Esophagus squamous epithelium (tissue), 4 donors: ENCODE data around the gene ANKH.

Experiments
- CTCF ChIP-seq, 6 experiments: fragments of 450-650 bp in 4 of 6; fragments of 200-600 bp in 2 of 6; sonication (generic) in 2 of 6; IDR thresholded peaks; one replicate each; pipeline ENCODE4 v1.5.1; 2016 to 2019; ENCODE audit warnings: antibody characterized with exemption in 6 of 6, mild to moderate bottlenecking in 4 of 6, moderate library complexity in 4 of 6
- POLR2A ChIP-seq, 4 donors: fragments of 450-650 bp; IDR thresholded peaks; one replicate each; pipeline ENCODE4 v1.6.1; 2017; ENCODE audit warnings: antibody characterized with exemption in 4 of 4, mild to moderate bottlenecking in 4 of 4, moderate library complexity in 3 of 4

DNA sequence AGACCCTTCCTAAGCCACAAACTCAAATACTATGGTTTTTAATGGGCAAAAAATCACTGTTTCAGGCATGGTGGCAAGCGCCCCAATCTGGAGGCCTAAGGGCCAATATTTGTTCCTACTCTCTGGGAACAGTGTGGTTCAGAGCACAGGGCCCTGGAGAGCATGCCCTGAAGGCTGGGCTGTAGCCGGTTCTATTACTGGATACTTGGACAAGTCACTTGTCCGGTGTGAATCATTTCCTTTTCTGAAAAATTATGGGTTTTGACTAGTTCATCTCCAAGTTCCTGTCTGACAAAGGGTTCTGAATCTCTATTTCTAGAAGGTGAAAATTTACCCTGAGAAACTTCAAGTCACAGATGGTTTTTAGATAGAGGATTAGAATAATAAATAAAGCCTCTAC is 132.0 kb downstream of the ANKH start:
- TF ChIP-seq CTCF (IDR thresholded peaks at IDR 0.05), result no peak
- TF ChIP-seq POLR2A (IDR thresholded peaks at IDR 0.05), result no peak
